Measurements from ENCODE around the gene SPATA33.
"Not testable (repeated sequence)": the region's sequence is repeated elsewhere in the genome, so short reads cannot be mapped to it uniquely, and the experiment has no call there.

The SPATA33 gene

GRCh38 chr16:89693931-89694783 lies 36.5 kb downstream of the SPATA33 start:
- no peak for DNase-seq (ENCODE audit: low read depth)

GRCh38 chr16:89694784-89695085 lies 37.1 kb downstream of the SPATA33 start:
- not testable (repeated sequence) for DNase-seq (ENCODE audit: low read depth)

GRCh38 chr16:89695086-89695874 lies 37.6 kb downstream of the SPATA33 start:
- DNase-seq (ENCODE audit: low read depth) = no peak

- DNase-seq (ENCODE audit: low read depth) = no peak
Observed at GRCh38 chr16:89695875-89696669, 38.4 kb downstream of the SPATA33 start.

GRCh38 chr16:89696670-89697128 lies 39.1 kb downstream of the SPATA33 start:
- DNase-seq (ENCODE audit: low read depth) = no peak

GRCh38 chr16:89697161-89697615 lies 39.6 kb downstream of the SPATA33 start:
- no peak for DNase-seq (ENCODE audit: low read depth)

- no peak for DNase-seq (ENCODE audit: low read depth)
Observed at GRCh38 chr16:89697616-89698331, 40.1 kb downstream of the SPATA33 start.

GRCh38 chr16:89698717-89699116 lies 41.1 kb downstream of the SPATA33 start:
- DNase-seq (ENCODE audit: low read depth) = not testable (repeated sequence)

- DNase-seq (ENCODE audit: low read depth) = not testable (repeated sequence)
Observed at GRCh38 chr16:89699629-89700099, 42.0 kb downstream of the SPATA33 start.

GRCh38 chr16:89700100-89700648 lies 42.5 kb downstream of the SPATA33 start:
- peak; percentile 89 for DNase-seq (ENCODE audit: low read depth)

- DNase-seq (ENCODE audit: low read depth) = no peak
Observed at GRCh38 chr16:89700649-89701424, 43.2 kb downstream of the SPATA33 start.

GRCh38 chr16:89701425-89702406 lies 44.1 kb downstream of the SPATA33 start, which contains the start of gene SPATA2L:
TSS of gene SPATA2L (minus strand) at chr16:89701705. CDS start at chr16:89701232, 473 bp downstream.
- DNase-seq (ENCODE audit: low read depth) = no peak

GRCh38 chr16:89704281-89704680 lies 46.6 kb downstream of the SPATA33 start:
- DNase-seq (ENCODE audit: low read depth) = no peak

GRCh38 chr16:89705006-89705405 lies 47.4 kb downstream of the SPATA33 start:
- no peak for DNase-seq (ENCODE audit: low read depth)

- DNase-seq (ENCODE audit: low read depth) = no peak
Observed at GRCh38 chr16:89706518-89707260, 49.1 kb downstream of the SPATA33 start.

GRCh38 chr16:89707695-89708094 lies 50.1 kb downstream of the SPATA33 start:
- no peak for DNase-seq (ENCODE audit: low read depth)

- no peak for DNase-seq (ENCODE audit: low read depth)
Observed at GRCh38 chr16:89708481-89708931, 50.9 kb downstream of the SPATA33 start.

- no peak for DNase-seq (ENCODE audit: low read depth)
Observed at GRCh38 chr16:89709166-89709565, 51.5 kb downstream of the SPATA33 start.

Data from non-pigmented ciliary epithelial cell (primary cell).